ENCODE results near the gene VASN. TPM values are rescaled to one million over a fixed set of nuclear protein-coding genes. Genes with fewer than 3 reads are reported as not detected.

Gene VASN
- total and polyA plus RNA-seq, 10 of the 15 experiments (the other 5 are each of a cell fraction or from before 2014, with no cell fraction given): 0.02 to 0.19 (median 0.14) TPM; not detected in 6

- no peak for TF ChIP-seq ZBTB4 (CRISPR knock-in tag; IDR thresholded peaks at IDR 0.05)
- no peak for TF ChIP-seq ASH2L (IDR thresholded peaks at IDR 0.05; ENCODE audit: borderline replicate concordance, low read depth)
- no peak for TF ChIP-seq FOXM1 (IDR thresholded peaks at IDR 0.05; ENCODE audit: low read depth, low read length)
- TF ChIP-seq POLR2A (IDR thresholded peaks at IDR 0.05; ENCODE audit: low read depth, low read length): peak; percentile 94
- TF ChIP-seq CHD1 (IDR thresholded peaks at IDR 0.05; ENCODE audit: low read depth, low read length): no peak
- no peak for TF ChIP-seq JUNB (IDR thresholded peaks at IDR 0.05)
- TF ChIP-seq SKIL (IDR thresholded peaks at IDR 0.05; ENCODE audit: low read depth, poor library complexity, severe bottlenecking): no peak
- TF ChIP-seq BACH1 (IDR thresholded peaks at IDR 0.05; ENCODE audit: borderline replicate concordance): peak; percentile 98
- TF ChIP-seq ZNF207 (IDR thresholded peaks at IDR 0.05; ENCODE audit: borderline replicate concordance): no peak
- 0 out of 4 replicates have a peak, but pooled peaks of 1 of the 2 experiments have one; percentile 16 for TF ChIP-seq IKZF2 (IDR thresholded peaks at IDR 0.05)
- TF ChIP-seq TBL1XR1 (IDR thresholded peaks at IDR 0.05; ENCODE audit: low read depth, low read length): no peak; the same call in 1 of the 2 replicates
- TF ChIP-seq EP300 (IDR thresholded peaks at IDR 0.05; ENCODE audit: borderline replicate concordance in 1 of 2, control insufficient read depth in 1 of 2, low read depth in 2 of 2, low read length in 2 of 2): 0 out of 4 replicates have a peak, but pooled peaks of 1 of the 2 experiments have one; percentile 7
- TF ChIP-seq BRCA1 (IDR thresholded peaks at IDR 0.05; ENCODE audit: low read depth, low read length): no peak
- TF ChIP-seq RB1 (IDR thresholded peaks at IDR 0.05; ENCODE audit: borderline replicate concordance): 0 out of 2 replicates have a peak, but pooled peaks have one; percentile 76
- no peak for TF ChIP-seq NFYA (IDR thresholded peaks at IDR 0.05; ENCODE audit: borderline replicate concordance, low read depth, low read length)
- TF ChIP-seq ZNF274 (IDR thresholded peaks at IDR 0.05; ENCODE audit: insufficient read depth, insufficient read length): no peak
- peak; percentile 37 for TF ChIP-seq MEF2B (IDR thresholded peaks at IDR 0.05; ENCODE audit: partially characterized antibody, poor library complexity, severe bottlenecking)
- no peak for TF ChIP-seq SIN3A (IDR thresholded peaks at IDR 0.05; ENCODE audit: low read depth, low read length)
- TF ChIP-seq SIX5 (IDR thresholded peaks at IDR 0.05; ENCODE audit: low read depth, low read length, severe bottlenecking): no peak
- TF ChIP-seq SMAD5 (IDR thresholded peaks at IDR 0.05; ENCODE audit: low read depth): no peak
- TF ChIP-seq BCL3 (IDR thresholded peaks at IDR 0.05; ENCODE audit: borderline replicate concordance, insufficient read depth, low read depth, low read length, poor library complexity, severe bottlenecking): no peak
- TF ChIP-seq ZNF24 (IDR thresholded peaks at IDR 0.05): no peak
Measured at GRCh38 chr16:4416200-4417032, 44.8 kb downstream of the VASN start, which contains the start of gene CORO7 (continued).

All from GM12878 (cell line).